CD4-positive, alpha-beta T cell (primary cell): ENCODE data around the gene BBS4. TPM values are rescaled to one million over a fixed set of nuclear protein-coding genes. Genes with fewer than 3 reads are reported as not detected.
"Not testable (repeated sequence)": the region's sequence is repeated elsewhere in the genome, so short reads cannot be mapped to it uniquely, and the experiment has no call there.

ENCODE experiments used
- ATAC-seq: fragments of 200-7000 bp; cut with Tn5 transposase; one replicate; pipeline ENCODE4 v1.10.0; 2022; ENCODE audit warnings: mild to moderate bottlenecking; ENCODE audit not compliant: poor library complexity
- CTCF ChIA-PET: fragments of 350-600 bp; sonication (Branson Sonifier 250); formaldehyde crosslinking; loops from one replicate; lab custom pipeline; 2021; ENCODE audit warnings: antibody characterized with exemption, inconsistent platforms; lab: Charles Lee
- POLR2A ChIA-PET: fragments of 350-600 bp; sonication (Branson Sonifier 250); formaldehyde crosslinking; loops from one replicate; lab custom pipeline; 2021; ENCODE audit warnings: antibody characterized with exemption, inconsistent platforms; lab: Charles Lee
- DNase-seq, 14 experiments: peaks; one replicate each; pipeline ENCODE4 v3.0.0-alpha.2; 2013 to 2020; ENCODE audit warnings: mixed read lengths in 2 of 14
- H3K27ac ChIP-seq, 2 donors: one replicate each; pipeline versions ENCODE4 v1.5.1 to v1.7.0; 2013; ENCODE audit warnings: low read length in 2 of 2, low read depth in 1 of 2, mild to moderate bottlenecking in 1 of 2
- H3K27me3 ChIP-seq, 2 experiments: 1 replicate in 1 of 2; 2 replicates in 1 of 2; pipeline versions ENCODE4 v1.6.1 to v1.7.0; 2013; ENCODE audit warnings: low read length in 2 of 2, control low read depth in 1 of 2, mild to moderate bottlenecking in 1 of 2, moderate library complexity in 1 of 2; ENCODE audit not compliant: insufficient read depth in 2 of 2, control insufficient read depth in 1 of 2
- H3K36me3 ChIP-seq: one replicate; pipeline ENCODE4 v1.6.1; 2013; ENCODE audit warnings: low read length, control low read depth; ENCODE audit not compliant: insufficient read depth
- H3K4me1 ChIP-seq: one replicate; pipeline ENCODE4 v1.6.1; 2013; ENCODE audit warnings: low read length, control low read depth; ENCODE audit not compliant: insufficient read depth
- H3K4me3 ChIP-seq: one replicate; pipeline ENCODE4 v1.5.1; 2013; ENCODE audit warnings: mild to moderate bottlenecking, low read length, moderate library complexity
- H3K9me3 ChIP-seq, 2 experiments: 1 replicate in 1 of 2; 2 replicates in 1 of 2; pipeline versions ENCODE4 v1.6.1 to v1.7.0; 2013; ENCODE audit warnings: low read length in 2 of 2, mild to moderate bottlenecking in 2 of 2, control low read depth in 1 of 2, moderate library complexity in 1 of 2; ENCODE audit not compliant: control insufficient read depth in 1 of 2, insufficient read depth in 1 of 2
- H3K27ac Mint-ChIP-seq: one replicate; pipeline ENCODE4 v1.8.0; 2020; ENCODE audit warnings: mixed read lengths
- H3K27me3 Mint-ChIP-seq: one replicate; pipeline ENCODE4 v1.8.0; 2021; ENCODE audit warnings: mixed read lengths
- H3K36me3 Mint-ChIP-seq: one replicate; pipeline ENCODE4 v1.8.0; 2021; ENCODE audit warnings: low read depth, mixed read lengths
- H3K4me1 Mint-ChIP-seq: one replicate; pipeline ENCODE4 v1.8.0; 2021; ENCODE audit warnings: low read depth, mixed read lengths
- H3K4me3 Mint-ChIP-seq: one replicate; pipeline ENCODE4 v1.8.0; 2020; ENCODE audit warnings: mild to moderate bottlenecking, mixed read lengths
- H3K9me3 Mint-ChIP-seq: one replicate; pipeline ENCODE4 v1.8.0; 2020; ENCODE audit warnings: mixed read lengths
- intact Hi-C, 2 experiments: fragments of 100-400 bp; cut with DNase I in 1 of 2; cut with micrococcal nuclease in 1 of 2; formaldehyde crosslinking; loops; one replicate each; pipeline versions ENCODE4 v1.15.1 to v1.9.0; 2023 to 2025; cut with DNase I, micrococcal nuclease
- polyA plus RNA-seq, 2 donors: library from polyadenylated mRNA; unstranded; fragments of 120-200 nt; gene quantifications; one replicate each; pipeline ENCODE4 v1.2.1, GENCODE V29; 2013
- total RNA-seq, 174 experiments: library from RNA in 2 of 174; stranded (reverse) in 2 of 174; gene quantifications; one replicate each; pipeline ENCODE4 v1.2.3 and lab custom pipeline; 2021 to 2026
- TF ChIP-seq, protein P1 (sequence below): fragments of 200-600 bp; IDR thresholded peaks from one replicate; pipeline ENCODE4 v1.8.0; 2022; ENCODE audit warnings: antibody characterized with exemption, mild to moderate bottlenecking

BBS4 gene, protein sequence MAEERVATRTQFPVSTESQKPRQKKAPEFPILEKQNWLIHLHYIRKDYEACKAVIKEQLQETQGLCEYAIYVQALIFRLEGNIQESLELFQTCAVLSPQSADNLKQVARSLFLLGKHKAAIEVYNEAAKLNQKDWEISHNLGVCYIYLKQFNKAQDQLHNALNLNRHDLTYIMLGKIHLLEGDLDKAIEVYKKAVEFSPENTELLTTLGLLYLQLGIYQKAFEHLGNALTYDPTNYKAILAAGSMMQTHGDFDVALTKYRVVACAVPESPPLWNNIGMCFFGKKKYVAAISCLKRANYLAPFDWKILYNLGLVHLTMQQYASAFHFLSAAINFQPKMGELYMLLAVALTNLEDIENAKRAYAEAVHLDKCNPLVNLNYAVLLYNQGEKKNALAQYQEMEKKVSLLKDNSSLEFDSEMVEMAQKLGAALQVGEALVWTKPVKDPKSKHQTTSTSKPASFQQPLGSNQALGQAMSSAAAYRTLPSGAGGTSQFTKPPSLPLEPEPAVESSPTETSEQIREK
- total RNA-seq: 10 to 100 TPM in 1 of 2 experiments, 1 to 10 TPM in 1; 8.6 to 12.8 TPM
- 13.5 TPM for polyA plus RNA-seq (2013, experiment 1 of 2)
- polyA plus RNA-seq (2013, experiment 2 of 2): 18.4 TPM
- 3.9 to 29.0 (median 18.5) reads per million in 172 experiments for total RNA-seq (lab: John Stamatoyannopoulos, UW)

DNA sequence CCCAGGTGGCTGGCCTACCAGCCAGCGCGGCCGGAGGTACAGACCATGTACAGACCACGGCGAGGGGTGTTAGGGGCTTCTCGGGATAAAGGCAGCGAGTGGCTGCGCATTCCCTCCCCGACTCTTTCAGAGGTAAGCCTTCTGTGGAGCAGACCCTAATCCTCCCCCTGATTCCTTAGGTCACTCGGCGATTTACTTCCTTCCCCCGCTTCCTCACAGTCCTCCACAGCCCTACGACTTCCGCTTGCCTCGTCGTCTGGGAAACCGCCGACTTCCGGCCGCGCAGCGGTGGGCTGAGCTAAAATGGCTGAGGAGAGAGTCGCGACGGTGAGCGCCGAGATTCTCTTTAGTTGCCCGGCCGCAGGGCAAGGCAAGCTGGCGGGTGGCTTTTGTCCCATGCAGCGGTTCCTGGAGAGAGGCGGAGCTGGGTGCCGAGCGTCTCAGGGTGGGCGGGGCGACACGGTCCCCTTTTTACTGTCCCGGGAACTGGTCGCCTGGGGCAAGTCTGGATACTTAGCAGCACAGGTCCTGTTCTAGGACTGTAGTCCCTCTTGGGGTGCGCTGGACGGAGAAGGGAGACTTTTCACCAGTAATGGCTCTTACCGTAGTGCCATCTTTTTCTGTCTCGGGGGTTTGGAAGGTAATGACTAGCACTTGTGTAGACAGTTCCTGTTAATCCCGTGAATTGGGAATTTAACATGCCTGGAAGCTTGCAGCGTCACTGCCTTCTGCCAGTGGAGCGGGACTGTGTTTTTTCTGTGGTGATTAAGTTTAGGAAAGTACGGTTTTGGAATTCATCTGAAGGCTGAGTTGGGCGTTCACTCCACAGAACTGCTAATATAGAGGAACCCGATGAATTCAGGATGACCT, at the start of gene BBS4, which contains the start of gene HIGD2B:
Gene BBS4 (plus strand): TSS at position 283 of the 870 bp plus-strand sequence. CDS start 21 bp downstream, at position 304.
Gene HIGD2B (minus strand): TSS at position 258 of the 870 bp plus-strand sequence. CDS start 9,808 bp downstream, outside the sequence.
- intact Hi-C loops: loop anchor here (1.0 to 5.0 kb wide), 4 partner anchors 97 to 569 kb away; partner anchors contain the start of genes ADPGK (in 2 of the 2), MYO9A (in 1 of the 2), PARP6 (in 1 of the 2) and PKM (in 1 of the 2)

DNA sequence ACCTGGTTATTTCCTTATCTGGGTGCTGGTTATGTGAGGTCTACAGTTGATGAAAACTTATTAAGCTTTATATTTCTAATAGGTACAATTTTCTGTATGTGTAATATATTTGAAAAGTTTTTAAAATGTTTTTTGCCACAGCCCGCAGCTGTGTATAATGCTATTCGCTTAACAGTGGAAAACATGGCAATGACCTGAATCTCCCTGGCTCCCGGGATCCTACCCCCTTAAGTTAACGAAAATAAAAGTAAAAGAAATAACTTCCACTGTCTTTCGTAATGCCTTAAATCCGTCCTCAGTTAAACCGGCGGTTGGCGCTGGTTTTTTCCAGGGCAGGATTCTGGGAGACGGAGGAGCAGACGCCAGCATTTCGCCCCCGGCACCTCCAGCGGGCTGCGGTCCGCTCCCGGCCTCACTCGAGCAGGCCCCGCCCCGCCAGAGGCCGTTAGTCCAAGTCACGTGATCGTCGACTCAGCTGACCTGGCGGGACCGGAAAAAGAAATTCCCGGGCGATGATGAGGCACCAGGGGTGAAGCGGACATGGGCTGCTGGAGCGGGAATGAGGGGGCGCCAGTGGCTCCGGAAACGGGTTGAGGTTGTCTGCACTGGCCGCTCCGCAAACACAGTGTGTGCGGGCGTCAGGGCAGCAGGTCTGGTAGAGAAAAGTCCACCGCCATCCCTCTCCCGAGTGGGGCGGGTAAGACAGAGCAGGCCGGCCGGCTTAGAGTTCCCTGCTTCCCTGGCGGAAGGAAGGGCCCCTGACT, 49.3 kb upstream of the BBS4 start:
- H3K4me3 Mint-ChIP-seq: peak overlapping the region; percentile 68
- intact Hi-C loops, H3K27me3 ChIP-seq, H3K36me3 ChIP-seq, H3K27ac ChIP-seq, CTCF ChIA-PET, H3K27me3 Mint-ChIP-seq, H3K9me3 ChIP-seq, H3K36me3 Mint-ChIP-seq, H3K4me1 Mint-ChIP-seq, H3K27ac Mint-ChIP-seq, H3K9me3 Mint-ChIP-seq, H3K4me1 ChIP-seq, POLR2A ChIA-PET: not testable (repeated sequence)
- DNase-seq: peak in 12 of 14 experiments; percentile 6 to 79 (median 44)
- H3K4me3 ChIP-seq: peak overlapping the region; percentile 39
- peak; percentile 39 for ATAC-seq

More for the DNA sequence above, at the start of gene BBS4, which contains the start of gene HIGD2B:
- Histone ChIP-seq H3K9me3 (no peaks in the 10 kb centered on the region), H3K4me1 (peaks cover 17% of the 10 kb centered on the region), H3K4me3 (peak within 1 kb of the TSS; percentile 75), H3K27ac (peak within 1 kb of the TSS; percentile 77 to 81), H3K36me3 (no peaks in the 10 kb centered on the region), H3K27me3 (no peaks in the 10 kb centered on the region)
- Mint-ChIP-seq H3K27me3 (no peaks in the 10 kb centered on the region), H3K9me3 (no peaks in the 10 kb centered on the region), H3K4me1 (peaks cover 18% of the 10 kb centered on the region), H3K4me3 (peak within 1 kb of the TSS; percentile 94), H3K27ac (peak within 1 kb of the TSS; percentile 96), H3K36me3 (peaks cover 7% of the 10 kb centered on the region)
- ChIA-PET POLR2A (interaction anchor here (0.7 to 1.4 kb wide), 9 partner anchors 9 to 455 kb away, joined by 3 to 11 read pairs (median 4); partner anchors contain the start of genes ADPGK, HEXA and PKM), CTCF (interaction anchor here (1.2 to 1.6 kb wide), 2 partner anchors 15 to 213 kb away, joined by 5 to 11 read pairs; no protein-coding TSS in a partner anchor)
- TF ChIP-seq, protein P1, sequence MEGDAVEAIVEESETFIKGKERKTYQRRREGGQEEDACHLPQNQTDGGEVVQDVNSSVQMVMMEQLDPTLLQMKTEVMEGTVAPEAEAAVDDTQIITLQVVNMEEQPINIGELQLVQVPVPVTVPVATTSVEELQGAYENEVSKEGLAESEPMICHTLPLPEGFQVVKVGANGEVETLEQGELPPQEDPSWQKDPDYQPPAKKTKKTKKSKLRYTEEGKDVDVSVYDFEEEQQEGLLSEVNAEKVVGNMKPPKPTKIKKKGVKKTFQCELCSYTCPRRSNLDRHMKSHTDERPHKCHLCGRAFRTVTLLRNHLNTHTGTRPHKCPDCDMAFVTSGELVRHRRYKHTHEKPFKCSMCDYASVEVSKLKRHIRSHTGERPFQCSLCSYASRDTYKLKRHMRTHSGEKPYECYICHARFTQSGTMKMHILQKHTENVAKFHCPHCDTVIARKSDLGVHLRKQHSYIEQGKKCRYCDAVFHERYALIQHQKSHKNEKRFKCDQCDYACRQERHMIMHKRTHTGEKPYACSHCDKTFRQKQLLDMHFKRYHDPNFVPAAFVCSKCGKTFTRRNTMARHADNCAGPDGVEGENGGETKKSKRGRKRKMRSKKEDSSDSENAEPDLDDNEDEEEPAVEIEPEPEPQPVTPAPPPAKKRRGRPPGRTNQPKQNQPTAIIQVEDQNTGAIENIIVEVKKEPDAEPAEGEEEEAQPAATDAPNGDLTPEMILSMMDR: no peak
- ATAC-seq (peak; percentile 92), DNase-seq (peak; percentile 71 to 93 (median 82))

DNA sequence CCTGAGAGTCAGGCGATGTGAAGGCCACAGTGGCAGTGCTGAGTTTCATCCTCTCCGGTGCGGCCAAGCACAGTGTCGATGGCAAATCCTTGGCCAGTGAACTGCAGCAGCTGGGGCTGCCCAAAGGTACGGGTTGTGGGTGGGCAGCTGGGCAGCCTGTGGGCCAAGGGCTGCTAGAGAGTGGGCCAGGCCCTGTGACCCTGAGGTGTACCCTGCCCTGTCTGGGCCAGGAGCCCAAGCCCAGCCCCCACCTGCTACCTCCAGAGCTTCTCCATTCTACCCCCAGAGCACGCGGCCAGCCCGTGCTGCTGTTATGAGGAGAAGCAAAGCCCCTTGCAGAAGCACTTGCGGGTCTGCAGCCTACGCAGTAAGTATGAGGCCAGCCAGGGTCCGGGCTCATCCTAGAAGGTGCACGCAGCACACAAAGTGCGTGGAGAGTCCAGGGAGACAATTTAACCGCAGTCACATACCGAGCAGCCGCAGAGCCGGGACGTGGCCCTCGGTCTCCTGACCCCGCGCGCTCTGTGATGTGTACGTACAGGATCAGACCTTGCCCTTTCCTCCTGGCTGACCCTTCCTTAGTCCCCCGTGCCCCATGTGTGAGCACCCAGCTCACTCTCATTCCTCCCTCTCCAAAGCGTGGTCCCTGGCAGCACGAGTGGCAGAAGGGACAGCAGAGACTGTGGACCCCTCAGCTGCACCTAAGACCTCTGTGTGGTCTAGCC, 46.1 kb upstream of the BBS4 start:
- H3K36me3 Mint-ChIP-seq, H3K27me3 ChIP-seq, DNase-seq, H3K4me1 Mint-ChIP-seq, H3K9me3 Mint-ChIP-seq, POLR2A ChIA-PET, H3K4me1 ChIP-seq, H3K27ac ChIP-seq, intact Hi-C loops, H3K27ac Mint-ChIP-seq, H3K4me3 ChIP-seq, H3K4me3 Mint-ChIP-seq, H3K36me3 ChIP-seq, CTCF ChIA-PET, H3K27me3 Mint-ChIP-seq, ATAC-seq, H3K9me3 ChIP-seq: not testable (repeated sequence)

DNA sequence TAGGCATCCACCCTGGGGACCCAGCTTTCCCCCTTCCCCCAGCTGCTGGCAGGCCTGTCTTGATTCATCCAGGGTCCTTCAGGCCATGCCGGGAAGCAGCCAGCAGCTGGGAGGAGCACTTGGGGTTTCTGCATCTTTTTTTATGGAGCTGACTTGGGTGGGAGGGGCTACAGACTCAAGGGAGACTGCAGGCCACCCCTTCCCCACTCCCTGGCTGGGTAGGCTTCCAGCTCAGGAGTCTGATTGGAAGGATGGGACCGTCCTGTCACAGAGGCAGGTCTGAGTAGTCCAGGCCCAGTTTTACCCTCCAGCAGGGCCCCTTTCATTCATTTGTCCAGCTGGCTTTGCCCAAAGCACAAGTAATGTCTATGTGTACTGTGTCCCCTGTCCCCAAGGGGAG, 43.7 kb upstream of the BBS4 start:
- H3K9me3 ChIP-seq, H3K4me1 Mint-ChIP-seq, intact Hi-C loops, H3K4me3 Mint-ChIP-seq, ATAC-seq, H3K36me3 Mint-ChIP-seq, H3K36me3 ChIP-seq, H3K4me3 ChIP-seq, H3K27ac Mint-ChIP-seq, H3K27me3 ChIP-seq, H3K27me3 Mint-ChIP-seq, H3K27ac ChIP-seq, POLR2A ChIA-PET, CTCF ChIA-PET, H3K9me3 Mint-ChIP-seq, DNase-seq, H3K4me1 ChIP-seq: not testable (repeated sequence)

DNA sequence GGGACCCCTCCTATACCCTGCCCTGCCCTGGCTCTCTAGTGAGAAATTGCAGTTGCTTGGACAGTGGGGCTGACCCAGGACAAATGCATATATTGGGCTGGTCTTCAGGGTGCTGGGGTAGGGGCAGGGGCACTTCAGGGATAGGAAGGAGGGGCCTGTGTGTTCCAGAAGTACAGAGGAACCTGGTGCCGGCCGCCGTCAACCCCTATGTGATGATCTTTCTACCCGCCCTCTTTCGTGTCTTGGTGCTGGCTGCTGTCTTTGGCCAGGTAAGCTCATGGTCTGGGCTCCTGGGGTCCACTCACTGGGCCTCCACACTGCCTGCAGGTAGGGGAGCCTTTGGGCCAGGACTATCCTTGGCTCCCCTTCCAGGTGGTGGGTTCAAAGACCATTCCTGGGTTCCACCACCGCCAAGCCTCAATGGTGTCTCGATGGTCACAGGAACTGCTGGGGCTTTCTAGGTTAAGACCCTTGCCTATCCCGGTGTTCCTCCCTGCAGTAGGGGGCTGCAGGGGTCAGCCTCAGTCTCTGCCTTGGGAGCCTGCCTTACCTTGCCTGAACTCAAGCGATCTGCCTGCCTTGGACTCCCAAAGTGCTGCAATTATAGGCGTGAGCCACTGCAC, 37.3 kb upstream of the BBS4 start:
- H3K9me3 Mint-ChIP-seq, H3K27ac Mint-ChIP-seq, ATAC-seq, H3K9me3 ChIP-seq, H3K4me3 Mint-ChIP-seq, CTCF ChIA-PET, DNase-seq, intact Hi-C loops, H3K27me3 ChIP-seq, H3K4me1 ChIP-seq, POLR2A ChIA-PET, H3K4me3 ChIP-seq, H3K27ac ChIP-seq, H3K27me3 Mint-ChIP-seq, H3K4me1 Mint-ChIP-seq, H3K36me3 Mint-ChIP-seq, H3K36me3 ChIP-seq: not testable (repeated sequence)
